GM18907 (cell line): Measurements from ENCODE around the gene PARL.
"Not testable (repeated sequence)": the region's sequence is repeated elsewhere in the genome, so short reads cannot be mapped to it uniquely, and the experiment has no call there.

Experiments used
- ATAC-seq: cut with Tn5 transposase; IDR thresholded peaks from one replicate; pipeline ENCODE4 v1.9.1; 2021; ENCODE audit warnings: mild to moderate bottlenecking, moderate library complexity; ENCODE audit not compliant: unreplicated experiment

Gene PARL

DNA sequence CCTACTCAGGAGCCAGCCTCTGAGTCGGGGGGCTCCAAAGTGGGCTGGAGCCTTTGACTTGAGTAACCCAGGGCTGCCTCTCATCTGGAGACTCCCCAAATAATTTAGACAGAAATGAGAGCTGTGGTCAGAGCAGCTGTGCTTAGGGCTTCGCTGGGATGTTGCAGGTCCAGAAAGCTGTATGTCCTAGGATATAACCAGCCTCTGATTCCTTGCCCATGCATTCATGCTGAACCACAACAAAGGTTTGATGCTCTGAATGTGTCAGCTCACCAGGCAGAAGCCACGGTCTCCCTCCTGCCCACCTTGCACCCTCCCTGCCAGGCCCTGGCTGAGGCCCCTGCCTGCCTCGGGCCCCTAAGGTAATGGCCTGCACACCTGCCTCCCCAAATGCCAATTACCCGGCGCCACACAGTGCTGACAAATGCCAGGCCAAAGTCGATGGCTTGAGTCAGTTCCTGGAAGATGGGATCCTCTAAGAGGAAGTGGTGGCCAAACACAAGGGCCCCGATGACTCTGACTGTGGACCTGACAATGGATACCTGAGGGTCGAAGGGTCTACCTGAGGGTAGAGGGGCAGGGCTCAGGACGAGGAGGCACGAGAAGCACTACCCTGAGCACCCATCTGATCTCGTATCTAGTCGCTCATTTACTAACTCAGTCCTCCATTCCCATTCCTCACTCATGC is 21.7 kb upstream of the PARL start:
- no peak for ATAC-seq

GRCh38 chr3:183904833-183905780 is 20.4 kb upstream of the PARL start:
- ATAC-seq, result no peak

DNA sequence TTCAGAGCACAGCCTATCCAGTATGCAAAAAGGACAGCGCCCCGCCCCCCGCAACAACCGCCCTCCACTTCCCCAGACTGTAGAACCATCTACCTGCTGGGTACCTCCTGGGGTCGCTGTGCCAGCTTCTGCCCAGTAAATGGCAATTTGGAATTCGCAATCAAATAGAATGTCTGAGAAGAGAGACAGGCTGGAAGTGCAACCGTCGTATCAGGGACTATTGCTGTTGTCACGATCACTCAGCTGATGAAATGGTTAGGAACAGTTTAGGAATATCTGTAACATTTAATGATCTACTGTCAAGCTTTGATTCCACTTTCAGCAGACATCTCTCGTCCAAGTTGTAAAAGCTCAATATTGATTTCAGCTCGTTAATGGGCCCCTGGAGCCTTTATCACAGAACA is 13.3 kb upstream of the PARL start:
- ATAC-seq, result no peak

DNA sequence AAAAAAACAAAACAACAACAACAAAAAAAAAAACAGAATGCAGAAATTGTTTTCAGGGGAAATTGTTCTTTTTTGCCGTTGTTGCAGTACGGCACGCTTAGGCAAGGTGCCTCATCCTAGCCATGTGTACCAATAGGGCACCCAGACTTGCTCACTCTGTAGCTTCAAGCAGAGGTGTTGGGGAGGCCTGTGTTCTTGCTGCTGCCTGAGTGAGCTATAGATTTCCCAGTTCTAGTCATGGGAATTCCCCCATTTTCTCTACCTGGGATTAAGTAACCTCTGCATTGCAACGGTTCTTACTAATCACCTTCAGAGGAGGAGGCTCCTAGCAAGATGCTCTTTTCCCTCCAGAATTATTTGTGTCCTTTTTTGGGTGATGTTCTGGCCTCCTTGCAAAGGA is 12.9 kb upstream of the PARL start:
- ATAC-seq, result no peak

DNA sequence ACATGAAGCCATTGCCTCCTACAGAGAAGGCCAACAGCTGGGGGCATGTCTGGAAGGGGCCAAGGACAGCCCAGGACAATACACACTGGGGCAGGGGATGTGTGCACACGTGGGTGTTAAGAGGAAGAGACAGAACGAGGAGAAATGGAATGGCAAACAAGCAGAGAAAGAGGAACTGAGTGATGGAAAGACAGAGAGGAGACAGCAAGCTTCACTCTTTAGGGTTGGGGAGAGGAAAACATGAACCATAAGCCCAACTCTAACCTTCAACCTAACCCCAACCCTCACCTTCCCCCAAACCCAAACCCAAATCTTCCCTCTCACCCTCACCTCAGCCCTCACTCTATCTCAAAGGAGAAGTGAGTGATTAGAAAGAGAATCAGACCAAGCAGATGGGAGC is 11.9 kb upstream of the PARL start:
- no peak for ATAC-seq

GRCh38 chr3:183896184-183896583 is 11.5 kb upstream of the PARL start:
- no peak for ATAC-seq

DNA sequence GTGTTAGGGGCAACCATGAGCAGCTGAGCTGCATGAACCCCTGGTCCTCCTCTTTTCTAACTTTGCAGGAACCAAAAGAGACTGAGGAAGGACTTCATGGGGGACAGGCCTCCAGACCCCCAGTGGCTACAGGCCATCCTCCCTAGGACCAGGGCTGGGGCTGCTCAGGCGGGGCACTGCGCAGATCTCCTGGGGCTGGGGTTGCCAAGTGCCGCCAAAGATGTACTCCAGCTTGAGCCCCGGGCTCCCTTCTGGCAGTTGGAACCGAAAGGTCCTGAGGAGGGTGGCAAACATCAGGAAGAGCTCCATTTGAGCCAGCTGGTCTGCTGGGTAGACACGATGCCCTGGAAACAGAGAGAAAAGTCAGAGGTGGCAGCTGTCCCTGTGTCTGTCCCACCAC is 11.1 kb upstream of the PARL start:
- ATAC-seq, result no peak

- no peak for ATAC-seq
Observed at GRCh38 chr3:183895296-183895695, 10.6 kb upstream of the PARL start.

- ATAC-seq, result no peak
Observed at GRCh38 chr3:183892610-183893214, 8.0 kb upstream of the PARL start.

GRCh38 chr3:183885766-183886165 is 1.1 kb upstream of the PARL start:
- no peak for ATAC-seq

GRCh38 chr3:183884097-183884426 is 618 bp downstream of the PARL start:
- no peak for ATAC-seq

GRCh38 chr3:183883291-183884096 is 1.2 kb downstream of the PARL start:
- no peak for ATAC-seq

DNA sequence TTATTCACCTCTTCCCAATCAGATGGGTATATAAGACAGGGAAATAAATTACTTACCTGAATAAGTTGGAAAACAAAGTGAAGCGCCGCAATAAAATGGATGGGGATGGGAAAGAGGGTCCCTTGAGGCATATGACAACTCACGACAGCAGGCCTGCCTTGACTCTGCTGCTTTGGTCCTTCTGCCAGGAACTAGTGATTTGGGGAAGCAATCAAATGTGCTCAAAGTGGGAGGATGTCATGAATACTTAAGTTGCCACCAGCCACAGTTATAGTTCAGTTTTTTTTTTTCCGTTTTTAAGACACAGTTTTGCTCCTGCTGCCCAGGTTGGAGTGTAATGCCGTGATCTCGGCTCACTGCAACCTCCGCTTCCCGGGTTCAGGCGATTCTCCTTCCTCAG is 4.6 kb downstream of the PARL start:
- no peak for ATAC-seq

- ATAC-seq, result no peak
Observed at GRCh38 chr3:183879243-183879642, 5.4 kb downstream of the PARL start.

DNA sequence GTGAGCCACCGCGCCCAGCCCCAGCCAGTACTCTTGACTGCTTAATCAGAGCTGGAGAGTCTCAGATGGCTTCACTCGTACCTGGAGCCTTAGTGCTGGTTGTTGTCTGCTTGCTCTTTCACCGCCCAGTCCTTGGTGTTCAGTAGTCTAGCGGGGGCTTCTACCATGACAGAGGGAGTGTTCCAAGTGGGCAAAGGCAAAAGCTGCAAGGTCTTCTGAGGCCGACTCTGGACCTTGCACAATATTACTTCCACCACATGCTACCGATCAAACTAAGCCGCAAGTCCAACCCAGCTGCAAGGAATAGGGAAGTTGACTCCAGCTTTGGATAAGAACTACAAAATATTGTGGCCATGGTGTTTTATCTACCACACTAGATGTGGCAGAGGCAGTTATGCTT is 6.6 kb downstream of the PARL start:
- no peak for ATAC-seq

- not testable (repeated sequence) for ATAC-seq
Observed at GRCh38 chr3:183877227-183877626, 7.5 kb downstream of the PARL start.

- ATAC-seq, result no peak
Observed at GRCh38 chr3:183875411-183875810, 9.3 kb downstream of the PARL start.

DNA sequence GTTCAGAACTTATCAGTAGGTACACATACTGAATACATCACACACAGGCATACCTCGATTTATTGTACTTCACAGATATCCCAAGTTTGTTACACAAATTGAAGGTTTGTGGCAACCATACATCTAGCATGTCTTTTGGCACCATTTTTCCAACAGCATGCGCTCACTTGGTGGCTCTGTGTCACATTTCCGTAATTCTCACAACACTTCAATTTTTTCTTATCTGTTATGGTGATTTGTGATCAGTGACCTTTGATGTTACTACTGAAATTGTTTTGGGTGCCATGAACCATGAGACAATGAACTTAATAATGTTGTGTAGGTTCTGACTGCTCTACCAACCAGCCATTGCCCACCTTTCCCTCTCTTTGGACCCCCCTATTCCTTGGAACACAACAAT is 10.8 kb downstream of the PARL start:
- ATAC-seq, result no peak

- no peak for ATAC-seq
Observed at GRCh38 chr3:183871541-183871940, 13.1 kb downstream of the PARL start.

GRCh38 chr3:183870563-183870962 is 14.1 kb downstream of the PARL start:
- ATAC-seq, result no peak

DNA sequence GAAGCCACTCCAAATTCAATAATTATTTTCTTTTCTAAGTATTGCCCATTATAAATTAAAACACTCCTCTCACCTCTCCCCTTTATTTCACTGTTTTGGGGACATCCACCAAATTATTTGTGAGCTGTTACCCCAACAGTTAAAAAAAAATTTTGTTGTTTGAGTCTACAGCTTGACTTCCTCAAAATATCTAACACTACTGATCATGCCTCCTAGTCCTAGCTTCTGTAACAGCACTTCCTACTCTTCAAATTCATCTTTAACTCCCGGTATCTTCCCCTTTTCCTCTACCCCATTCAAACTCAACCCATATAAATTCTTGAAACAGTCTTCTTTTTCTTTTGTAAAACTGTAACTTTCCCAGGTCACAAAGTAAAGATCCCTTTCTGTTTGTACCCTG is 15.9 kb downstream of the PARL start:
- no peak for ATAC-seq
